Measurements from ENCODE around the gene ATAD3A.

Gene ATAD3A

GRCh38 chr1:1544544-1544943 lies 32.6 kb downstream of the ATAD3A start:
- H3K27ac Mint-ChIP-seq, result no peak overlapping the region

GRCh38 chr1:1545946-1546737 lies 34.2 kb downstream of the ATAD3A start:
- H3K4me3 Mint-ChIP-seq, result no peak overlapping the region
- DNase-seq (ENCODE audit: low spot score), result no peak
- no peaks in the 10 kb centered on the region for H3K9me3 Mint-ChIP-seq
- no peaks in the 10 kb centered on the region for H3K4me1 Mint-ChIP-seq (ENCODE audit: low read depth)
- H3K27me3 Mint-ChIP-seq (ENCODE audit: low read depth), result no peaks in the 10 kb centered on the region
- no peak overlapping the region for H3K27ac Mint-ChIP-seq
- H3K36me3 Mint-ChIP-seq (ENCODE audit: low read depth), result peaks cover 13% of the 10 kb centered on the region

More at GRCh38 chr1:1544544-1544943, 32.6 kb downstream of the ATAD3A start:
- Mint-ChIP-seq H3K4me1 (ENCODE audit: low read depth) (no peaks in the 10 kb centered on the region), H3K9me3 (no peaks in the 10 kb centered on the region), H3K27me3 (ENCODE audit: low read depth) (peaks cover under 1% of the 10 kb centered on the region), H3K4me3 (no peak overlapping the region), H3K36me3 (ENCODE audit: low read depth) (peaks cover 13% of the 10 kb centered on the region)
- no peak for DNase-seq (ENCODE audit: low spot score)

- DNase-seq (ENCODE audit: low spot score), result no peak
- Mint-ChIP-seq H3K27ac (no peak overlapping the region), H3K4me1 (ENCODE audit: low read depth) (no peaks in the 10 kb centered on the region), H3K36me3 (ENCODE audit: low read depth) (peaks cover 6% of the 10 kb centered on the region), H3K9me3 (no peaks in the 10 kb centered on the region), H3K27me3 (ENCODE audit: low read depth) (no peaks in the 10 kb centered on the region), H3K4me3 (no peak overlapping the region)
These were observed 35.0 kb downstream of the ATAD3A start for GRCh38 chr1:1547011-1547410.

GRCh38 chr1:1547476-1547875 lies 35.5 kb downstream of the ATAD3A start:
- no peak for DNase-seq (ENCODE audit: low spot score)
- no peaks in the 10 kb centered on the region for H3K4me1 Mint-ChIP-seq (ENCODE audit: low read depth)
- no peaks in the 10 kb centered on the region for H3K27me3 Mint-ChIP-seq (ENCODE audit: low read depth)
- H3K4me3 Mint-ChIP-seq, result no peak overlapping the region
- peaks cover 6% of the 10 kb centered on the region for H3K36me3 Mint-ChIP-seq (ENCODE audit: low read depth)
- peak overlapping the region; percentile 17 for H3K27ac Mint-ChIP-seq
- no peaks in the 10 kb centered on the region for H3K9me3 Mint-ChIP-seq

- Mint-ChIP-seq H3K27me3 (ENCODE audit: low read depth) (no peaks in the 10 kb centered on the region), H3K4me1 (ENCODE audit: low read depth) (no peaks in the 10 kb centered on the region), H3K27ac (no peak overlapping the region), H3K9me3 (no peaks in the 10 kb centered on the region), H3K36me3 (ENCODE audit: low read depth) (peaks cover 2% of the 10 kb centered on the region), H3K4me3 (no peak overlapping the region)
- no peak for DNase-seq (ENCODE audit: low spot score)
These were observed 36.6 kb downstream of the ATAD3A start for GRCh38 chr1:1548591-1548990.

GRCh38 chr1:1550087-1550486 lies 38.1 kb downstream of the ATAD3A start:
- Mint-ChIP-seq H3K4me3 (no peak overlapping the region), H3K4me1 (ENCODE audit: low read depth) (no peaks in the 10 kb centered on the region), H3K9me3 (no peaks in the 10 kb centered on the region), H3K27me3 (ENCODE audit: low read depth) (no peaks in the 10 kb centered on the region), H3K27ac (no peak overlapping the region), H3K36me3 (ENCODE audit: low read depth) (peaks cover 2% of the 10 kb centered on the region)
- DNase-seq (ENCODE audit: low spot score), result no peak

GRCh38 chr1:1550591-1551432 lies 38.9 kb downstream of the ATAD3A start:
- Mint-ChIP-seq H3K27me3 (ENCODE audit: low read depth) (no peaks in the 10 kb centered on the region), H3K36me3 (ENCODE audit: low read depth) (peaks cover 2% of the 10 kb centered on the region), H3K4me3 (no peak overlapping the region), H3K4me1 (ENCODE audit: low read depth) (no peaks in the 10 kb centered on the region), H3K9me3 (no peaks in the 10 kb centered on the region), H3K27ac (no peak overlapping the region)
- DNase-seq (ENCODE audit: low spot score), result no peak

- Mint-ChIP-seq H3K27ac (no peak overlapping the region), H3K9me3 (no peaks in the 10 kb centered on the region), H3K27me3 (ENCODE audit: low read depth) (no peaks in the 10 kb centered on the region), H3K4me1 (ENCODE audit: low read depth) (no peaks in the 10 kb centered on the region), H3K4me3 (no peak overlapping the region), H3K36me3 (ENCODE audit: low read depth) (peaks cover 2% of the 10 kb centered on the region)
- DNase-seq (ENCODE audit: low spot score), result no peak
These were observed 39.7 kb downstream of the ATAD3A start for GRCh38 chr1:1551524-1552262.

GRCh38 chr1:1552263-1552639 lies 40.3 kb downstream of the ATAD3A start:
- DNase-seq (ENCODE audit: low spot score), result no peak
- peaks cover 2% of the 10 kb centered on the region for H3K36me3 Mint-ChIP-seq (ENCODE audit: low read depth)
- no peaks in the 10 kb centered on the region for H3K27me3 Mint-ChIP-seq (ENCODE audit: low read depth)
- no peak overlapping the region for H3K4me3 Mint-ChIP-seq
- H3K27ac Mint-ChIP-seq, result no peak overlapping the region
- no peaks in the 10 kb centered on the region for H3K4me1 Mint-ChIP-seq (ENCODE audit: low read depth)
- no peaks in the 10 kb centered on the region for H3K9me3 Mint-ChIP-seq

- H3K4me1 Mint-ChIP-seq (ENCODE audit: low read depth), result no peaks in the 10 kb centered on the region
- H3K27me3 Mint-ChIP-seq (ENCODE audit: low read depth), result no peaks in the 10 kb centered on the region
- no peak for DNase-seq (ENCODE audit: low spot score)
- H3K4me3 Mint-ChIP-seq, result no peak overlapping the region
- H3K9me3 Mint-ChIP-seq, result no peaks in the 10 kb centered on the region
- no peak overlapping the region for H3K27ac Mint-ChIP-seq
- no peaks in the 10 kb centered on the region for H3K36me3 Mint-ChIP-seq (ENCODE audit: low read depth)
These were observed 42.0 kb downstream of the ATAD3A start for GRCh38 chr1:1553821-1554494.

- H3K27ac Mint-ChIP-seq, result no peak overlapping the region
These were observed 42.6 kb downstream of the ATAD3A start for GRCh38 chr1:1554550-1554925.

GRCh38 chr1:1554926-1555915 lies 43.3 kb downstream of the ATAD3A start:
- Mint-ChIP-seq H3K9me3 (no peaks in the 10 kb centered on the region), H3K4me3 (no peak overlapping the region)
- no peak for DNase-seq (ENCODE audit: low spot score)

More at GRCh38 chr1:1554550-1554925, 42.6 kb downstream of the ATAD3A start:
- no peak for DNase-seq (ENCODE audit: low spot score)
- Mint-ChIP-seq H3K4me3 (no peak overlapping the region), H3K9me3 (no peaks in the 10 kb centered on the region), H3K27me3 (ENCODE audit: low read depth) (no peaks in the 10 kb centered on the region), H3K36me3 (ENCODE audit: low read depth) (no peaks in the 10 kb centered on the region), H3K4me1 (ENCODE audit: low read depth) (no peaks in the 10 kb centered on the region)

GRCh38 chr1:1556505-1556904 lies 44.5 kb downstream of the ATAD3A start:
- no peaks in the 10 kb centered on the region for H3K9me3 Mint-ChIP-seq
- no peaks in the 10 kb centered on the region for H3K4me1 Mint-ChIP-seq (ENCODE audit: low read depth)
- no peak for DNase-seq (ENCODE audit: low spot score)
- peaks cover 1% of the 10 kb centered on the region for H3K36me3 Mint-ChIP-seq (ENCODE audit: low read depth)
- no peaks in the 10 kb centered on the region for H3K27me3 Mint-ChIP-seq (ENCODE audit: low read depth)
- H3K4me3 Mint-ChIP-seq, result no peak overlapping the region
- no peak overlapping the region for H3K27ac Mint-ChIP-seq

More at GRCh38 chr1:1554926-1555915, 43.3 kb downstream of the ATAD3A start:
- Mint-ChIP-seq H3K27me3 (ENCODE audit: low read depth) (no peaks in the 10 kb centered on the region), H3K27ac (no peak overlapping the region), H3K36me3 (ENCODE audit: low read depth) (no peaks in the 10 kb centered on the region), H3K4me1 (ENCODE audit: low read depth) (no peaks in the 10 kb centered on the region)

All from T-helper 2 cell treated with Interferon-gamma antibody and Interleukin-4, amounts not matched to agents 5 μg/mL and 100 μg/mL, for 36 hours (primary cell).